Measurements from ENCODE around the gene RPS5.
A peak's percentile ranks its signal among the peaks of the same experiment; 100 is the strongest.

RPS5 gene

DNA sequence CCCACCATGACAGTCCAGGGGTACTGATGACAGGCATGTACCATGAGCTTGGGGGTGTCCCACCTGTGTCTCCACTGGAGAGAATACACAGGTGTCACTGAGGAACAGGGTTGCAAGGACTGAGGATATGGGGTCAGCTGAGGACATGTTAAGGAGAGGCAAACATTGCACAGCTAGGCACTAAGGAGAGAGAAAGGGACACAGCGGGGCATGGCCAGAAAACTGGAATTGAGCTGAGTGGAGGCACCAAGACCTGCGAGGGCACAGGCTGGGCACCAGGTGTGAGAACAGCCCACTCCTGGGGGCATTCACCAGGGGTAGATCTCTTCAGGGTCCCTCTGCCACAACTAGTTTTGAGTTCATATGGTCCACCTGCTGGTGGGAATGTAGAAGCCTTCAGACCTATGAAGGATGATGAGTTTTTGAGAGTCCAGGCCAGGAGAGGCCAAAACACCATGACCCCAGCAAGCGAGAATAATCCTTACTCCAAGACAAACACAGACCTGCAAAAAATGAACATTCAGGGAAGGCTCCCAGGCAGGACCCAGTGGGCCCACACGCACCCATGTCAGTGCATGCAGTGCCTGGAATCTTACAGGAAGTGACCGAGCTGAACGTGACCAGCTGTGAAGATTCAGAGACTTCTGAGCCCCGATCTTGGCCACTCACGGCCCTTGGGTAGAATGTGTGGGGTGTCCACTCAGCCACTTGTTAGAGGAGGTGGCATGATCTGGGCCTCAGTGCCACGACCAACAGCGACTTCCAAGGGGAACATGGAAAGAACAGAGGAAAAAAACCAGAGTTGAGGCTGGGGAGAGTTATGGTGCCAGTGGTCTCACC is 20.0 kb downstream of the RPS5 start:
- TF ChIP-seq, protein P1, sequence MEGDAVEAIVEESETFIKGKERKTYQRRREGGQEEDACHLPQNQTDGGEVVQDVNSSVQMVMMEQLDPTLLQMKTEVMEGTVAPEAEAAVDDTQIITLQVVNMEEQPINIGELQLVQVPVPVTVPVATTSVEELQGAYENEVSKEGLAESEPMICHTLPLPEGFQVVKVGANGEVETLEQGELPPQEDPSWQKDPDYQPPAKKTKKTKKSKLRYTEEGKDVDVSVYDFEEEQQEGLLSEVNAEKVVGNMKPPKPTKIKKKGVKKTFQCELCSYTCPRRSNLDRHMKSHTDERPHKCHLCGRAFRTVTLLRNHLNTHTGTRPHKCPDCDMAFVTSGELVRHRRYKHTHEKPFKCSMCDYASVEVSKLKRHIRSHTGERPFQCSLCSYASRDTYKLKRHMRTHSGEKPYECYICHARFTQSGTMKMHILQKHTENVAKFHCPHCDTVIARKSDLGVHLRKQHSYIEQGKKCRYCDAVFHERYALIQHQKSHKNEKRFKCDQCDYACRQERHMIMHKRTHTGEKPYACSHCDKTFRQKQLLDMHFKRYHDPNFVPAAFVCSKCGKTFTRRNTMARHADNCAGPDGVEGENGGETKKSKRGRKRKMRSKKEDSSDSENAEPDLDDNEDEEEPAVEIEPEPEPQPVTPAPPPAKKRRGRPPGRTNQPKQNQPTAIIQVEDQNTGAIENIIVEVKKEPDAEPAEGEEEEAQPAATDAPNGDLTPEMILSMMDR (IDR thresholded peaks at IDR 0.05; ENCODE audit: control extremely low read depth, extremely low read depth, low read depth, missing control alignments): peak; percentile 33
- DNase-seq (ENCODE audit: extremely low spot score): no peak
- ChIA-PET POLR2A (interaction anchor here (0.6 to 0.8 kb wide), 2 partner anchors 57 to 107 kb away, joined by 3 to 4 read pairs; no protein-coding TSS in a partner anchor), CTCF (interaction anchor here (0.6 kb wide), 1 partner anchor 77 kb away, joined by 3 read pairs; no protein-coding TSS in a partner anchor)

DNA sequence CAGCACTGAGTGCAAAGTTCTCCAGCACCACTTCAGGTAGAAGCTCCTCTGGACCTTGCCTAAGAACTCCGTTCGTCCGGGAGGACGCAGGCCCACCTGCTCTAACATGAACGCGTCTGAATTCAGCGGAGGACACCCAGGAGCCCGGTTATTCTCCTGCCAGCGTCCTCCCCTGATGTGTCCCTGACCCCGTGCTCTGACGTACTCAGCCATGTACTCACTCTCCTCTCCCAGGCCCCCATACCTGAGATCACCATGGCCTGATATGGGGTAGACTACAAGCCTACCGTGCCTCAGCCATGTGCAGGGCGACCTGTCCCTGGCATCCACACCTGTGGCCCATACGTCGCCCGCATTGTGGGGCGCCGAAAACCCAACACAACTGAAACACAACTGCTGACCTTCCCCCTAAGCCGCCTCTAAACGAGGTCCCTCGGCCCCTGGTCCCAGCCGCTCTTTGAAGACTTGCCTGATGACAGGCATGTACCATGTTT is 20.6 kb downstream of the RPS5 start:
- TF ChIP-seq, protein P1 (IDR thresholded peaks at IDR 0.05; ENCODE audit: control extremely low read depth, extremely low read depth, low read depth, missing control alignments): no peak
- CTCF ChIA-PET: interaction anchor here (0.6 kb wide), 1 partner anchor 78 kb away, joined by 3 read pairs; no protein-coding TSS in a partner anchor

DNA sequence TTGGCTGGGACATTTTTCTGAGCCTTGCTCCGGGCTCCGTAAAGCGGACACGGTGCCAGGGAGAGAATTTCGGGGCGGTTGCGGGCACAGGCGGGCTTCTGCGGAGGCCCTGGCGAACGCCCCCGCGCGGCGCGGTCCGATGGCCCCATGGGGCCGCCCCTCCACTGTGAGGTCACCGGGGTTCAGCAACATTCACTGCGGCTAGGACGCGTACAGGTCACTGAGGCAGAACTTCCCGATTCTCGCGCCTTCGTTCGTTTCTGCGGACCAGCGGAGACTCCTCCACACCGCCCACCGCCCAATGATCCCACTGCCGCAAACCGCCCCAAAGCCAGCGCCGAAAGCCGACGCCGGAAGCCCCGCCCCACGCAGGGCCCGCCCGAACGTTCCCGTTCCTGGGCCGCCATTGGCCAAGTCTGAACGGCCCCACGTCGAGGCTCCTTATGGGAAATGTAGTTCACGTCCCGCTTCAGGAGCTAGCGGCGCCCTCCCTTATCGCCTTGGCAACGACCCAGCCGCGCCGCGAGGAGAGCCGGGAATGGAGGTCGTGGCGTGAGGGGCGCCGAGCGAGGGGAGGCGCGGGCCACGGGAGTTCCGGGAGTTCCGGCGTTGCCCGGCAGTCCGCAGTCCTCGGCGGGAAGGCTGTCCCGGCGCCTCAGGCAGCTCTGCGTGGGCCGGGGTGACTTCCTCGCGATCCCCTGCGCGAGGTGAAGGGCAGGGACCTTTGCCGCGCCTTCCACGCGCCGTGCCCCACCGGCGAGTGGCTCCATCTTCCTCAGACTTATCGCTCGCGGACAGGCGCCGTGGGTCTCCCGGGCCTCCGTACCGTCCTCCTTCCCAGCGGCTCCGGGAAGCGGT is 21.3 kb downstream of the RPS5 start, which contains the start of gene ZNF584:
ZNF584 (plus strand) TSS at position 498 of the 858 bp plus-strand sequence. CDS start 499 bp downstream, outside the sequence.
- POLR2A ChIA-PET: interaction anchor here (0.6 to 1.0 kb wide), 2 partner anchors 16 to 31 kb away, joined by 3 to 4 read pairs; no protein-coding TSS in a partner anchor
- CTCF ChIA-PET: interaction anchor here (0.8 to 1.4 kb wide), 3 partner anchors 12 to 173 kb away, joined by 3 to 4 read pairs (median 3); no protein-coding TSS in a partner anchor
- DNase-seq (ENCODE audit: extremely low spot score): peak; percentile 97
- TF ChIP-seq, protein P1 (IDR thresholded peaks at IDR 0.05; ENCODE audit: control extremely low read depth, extremely low read depth, low read depth, missing control alignments): peak; percentile 5

More for the DNA sequence above, 20.6 kb downstream of the RPS5 start:
- POLR2A ChIA-PET: interaction anchor here (1.0 kb wide), 1 partner anchor 15 kb away, joined by 3 read pairs; no protein-coding TSS in a partner anchor
- no peak for DNase-seq (ENCODE audit: extremely low spot score)

DNA sequence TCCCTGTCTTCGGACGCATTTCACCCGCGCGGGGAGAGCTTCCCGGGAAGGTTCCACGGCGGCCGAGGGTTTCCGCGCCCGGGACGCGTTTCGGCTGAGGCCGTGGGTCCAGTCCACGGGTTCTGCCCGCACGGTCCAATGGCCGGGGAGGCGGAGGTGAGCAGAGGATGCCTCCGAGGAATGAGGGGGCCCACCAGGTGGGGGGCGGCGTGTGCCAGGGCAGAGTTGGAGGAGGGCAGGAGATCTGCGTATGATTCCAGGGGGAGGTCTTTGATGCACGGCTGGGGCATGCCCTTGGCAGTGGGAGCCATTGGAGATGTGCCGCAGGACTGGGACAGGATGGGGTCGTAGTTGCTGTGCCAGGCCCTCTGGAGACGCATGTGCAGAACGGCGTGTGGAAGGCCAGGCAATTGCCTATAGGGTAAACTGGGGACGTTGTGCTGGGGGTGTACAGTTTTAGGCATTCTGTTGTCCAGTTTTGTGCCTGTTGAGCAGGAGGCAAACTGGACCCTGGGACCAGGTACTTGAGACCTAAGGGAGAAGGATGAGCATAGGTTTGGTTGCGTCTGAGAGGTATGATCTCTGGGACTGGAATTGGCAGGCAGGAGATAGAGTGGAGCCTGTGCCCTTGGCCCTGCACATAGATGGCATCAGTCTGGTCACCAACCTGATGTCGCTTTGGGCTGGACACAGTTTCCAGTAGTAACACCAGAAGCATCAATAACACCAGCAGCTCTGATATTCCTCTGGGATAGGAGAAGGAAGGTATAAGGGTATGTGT is 22.1 kb downstream of the RPS5 start:
- POLR2A ChIA-PET: interaction anchor here (0.6 to 1.0 kb wide), 2 partner anchors 17 to 32 kb away, joined by 3 to 4 read pairs; no protein-coding TSS in a partner anchor
- CTCF ChIA-PET: interaction anchor here (0.8 to 1.4 kb wide), 3 partner anchors 12 to 172 kb away, joined by 3 to 4 read pairs (median 3); no protein-coding TSS in a partner anchor
- TF ChIP-seq, protein P1 (IDR thresholded peaks at IDR 0.05; ENCODE audit: control extremely low read depth, extremely low read depth, low read depth, missing control alignments): peak; percentile 1
- no peak for DNase-seq (ENCODE audit: extremely low spot score)

DNA sequence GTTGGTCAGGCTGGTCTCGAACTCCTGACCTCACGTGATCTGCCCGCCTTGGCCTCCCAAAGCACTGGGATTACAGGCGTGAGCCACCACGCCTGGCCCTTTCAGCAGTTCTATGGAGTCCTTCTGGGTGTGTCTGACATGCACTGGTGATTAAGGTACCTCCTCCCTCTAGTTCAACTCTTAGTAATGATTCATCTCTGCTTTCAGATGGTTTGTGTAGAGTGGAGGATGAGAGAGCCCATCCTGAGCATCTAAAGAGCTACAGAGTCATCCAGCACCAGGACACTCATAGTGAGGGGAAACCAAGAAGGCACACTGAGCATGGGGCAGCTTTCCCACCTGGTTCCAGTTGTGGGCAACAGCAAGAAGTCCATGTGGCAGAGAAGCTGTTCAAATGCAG is 29.5 kb downstream of the RPS5 start:
- no peak for DNase-seq (ENCODE audit: extremely low spot score)
- ChIA-PET CTCF (interaction anchor here (1.3 to 1.4 kb wide), 2 partner anchors 10 to 103 kb away, joined by 3 to 4 read pairs; partner anchors contain the start of gene ZBTB45), POLR2A (no interaction called here)
- TF ChIP-seq, protein P1 (IDR thresholded peaks at IDR 0.05; ENCODE audit: control extremely low read depth, extremely low read depth, low read depth, missing control alignments): no peak
